Uterus (tissue), 4 donors: Measurements from ENCODE around the gene HHLA2. TPM values are rescaled to one million over a fixed set of nuclear protein-coding genes. Genes with fewer than 3 reads are reported as not detected.
"Not testable (repeated sequence)": the region's sequence is repeated elsewhere in the genome, so short reads cannot be mapped to it uniquely, and the experiment has no call there.

Experiments
- DNase-seq, 2 donors: peaks; one replicate each; pipeline ENCODE4 v3.0.0-alpha.2; 2019 to 2020
- H3K27ac ChIP-seq, 2 donors: fragments of 200-600 bp; sonication (generic); 1 replicate in 1 of 2; 2 replicates in 1 of 2; pipeline ENCODE4 v1.5.1; 2016 to 2018
- H3K27me3 ChIP-seq, 2 donors: fragments of 200-600 bp; sonication (generic); one replicate each; pipeline ENCODE4 v1.5.1; 2018 to 2019; ENCODE audit warnings: control low read depth in 1 of 2
- H3K36me3 ChIP-seq, 2 donors: fragments of 200-600 bp; sonication (generic); one replicate each; pipeline ENCODE4 v1.5.1; 2019; ENCODE audit warnings: control low read depth in 1 of 2
- H3K4me1 ChIP-seq, 2 donors: fragments of 200-600 bp; sonication (generic); one replicate each; pipeline ENCODE4 v1.5.1; 2018 to 2019; ENCODE audit warnings: control low read depth in 1 of 2
- H3K4me3 ChIP-seq, 2 donors: fragments of 200-600 bp; sonication (generic); 1 replicate in 1 of 2; 2 replicates in 1 of 2; pipeline ENCODE4 v1.5.1; 2018 to 2019; ENCODE audit warnings: mild to moderate bottlenecking in 1 of 2
- H3K9me3 ChIP-seq, 2 donors: fragments of 200-600 bp; sonication (generic); one replicate each; pipeline ENCODE4 v1.5.1; 2019; ENCODE audit warnings: control low read depth in 1 of 2
- POLR2A ChIP-seq, 2 donors: fragments of 450-650 bp; IDR thresholded peaks; one replicate each; pipeline ENCODE4 v1.6.1; 2016; ENCODE audit warnings: antibody characterized with exemption in 2 of 2, mild to moderate bottlenecking in 1 of 2, moderate library complexity in 1 of 2
- intact Hi-C: fragments of 100-400 bp; cut with DNase I; formaldehyde crosslinking; loops from one replicate; pipeline ENCODE4 v1.15.1; 2023; ENCODE audit warnings: low total_unique reads
- total RNA-seq, 4 donors: library from RNA; depleted of rRNA in 3 of 4; stranded (reverse); fragments of >200 nt in 3 of 4; gene quantifications; one replicate each; pipeline versions ENCODE4 v1.1.0 to v1.2.4, GENCODE V29; 2014 to 2023
- TF ChIP-seq, protein P1 (sequence below), 4 experiments: fragments of 200-600 bp in 2 of 4; fragments of 450-650 bp in 2 of 4; sonication (generic) in 2 of 4; IDR thresholded peaks; one replicate each; pipeline ENCODE4 v1.5.1; 2016 to 2019; ENCODE audit warnings: antibody characterized with exemption in 4 of 4, mild to moderate bottlenecking in 2 of 4, moderate library complexity in 1 of 4
- donor health status: DM: yes; HTN: yes; CAD: no.

Gene HHLA2
- total RNA-seq, 4 donors from 2014 or later: 0.18 to 1.0 TPM; not detected in 2

DNA sequence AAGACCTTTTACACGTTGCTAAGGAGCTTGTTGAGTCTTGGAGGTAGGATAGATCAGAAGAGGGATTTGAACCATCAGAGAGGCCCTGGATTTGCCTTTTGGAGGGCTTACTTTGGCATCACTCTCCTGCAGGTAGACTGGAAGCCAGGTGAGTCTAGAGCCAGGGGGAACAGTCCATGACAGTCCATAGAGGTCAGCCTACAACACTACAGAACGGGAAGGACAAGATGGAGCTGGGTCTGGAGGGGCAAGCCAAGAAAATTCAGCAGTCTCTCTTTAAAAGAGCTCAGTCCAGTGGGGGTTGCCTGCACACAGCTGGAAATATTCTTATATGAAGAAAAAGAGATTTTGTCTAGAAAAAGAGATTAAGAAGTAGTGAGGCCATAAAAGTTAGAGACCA, 60.7 kb downstream of the HHLA2 start:
- Histone ChIP-seq H3K4me3 (no peak overlapping the region), H3K9me3 (no peaks in the 10 kb centered on the region), H3K27me3 (no peaks in the 10 kb centered on the region), H3K27ac (no peak overlapping the region), H3K4me1 (no peaks in the 10 kb centered on the region), H3K36me3 (no peaks in the 10 kb centered on the region)
- intact Hi-C loops: no loop called here
- DNase-seq: no peak
- no peak for TF ChIP-seq POLR2A (IDR thresholded peaks at IDR 0.05)
- TF ChIP-seq, protein P1, sequence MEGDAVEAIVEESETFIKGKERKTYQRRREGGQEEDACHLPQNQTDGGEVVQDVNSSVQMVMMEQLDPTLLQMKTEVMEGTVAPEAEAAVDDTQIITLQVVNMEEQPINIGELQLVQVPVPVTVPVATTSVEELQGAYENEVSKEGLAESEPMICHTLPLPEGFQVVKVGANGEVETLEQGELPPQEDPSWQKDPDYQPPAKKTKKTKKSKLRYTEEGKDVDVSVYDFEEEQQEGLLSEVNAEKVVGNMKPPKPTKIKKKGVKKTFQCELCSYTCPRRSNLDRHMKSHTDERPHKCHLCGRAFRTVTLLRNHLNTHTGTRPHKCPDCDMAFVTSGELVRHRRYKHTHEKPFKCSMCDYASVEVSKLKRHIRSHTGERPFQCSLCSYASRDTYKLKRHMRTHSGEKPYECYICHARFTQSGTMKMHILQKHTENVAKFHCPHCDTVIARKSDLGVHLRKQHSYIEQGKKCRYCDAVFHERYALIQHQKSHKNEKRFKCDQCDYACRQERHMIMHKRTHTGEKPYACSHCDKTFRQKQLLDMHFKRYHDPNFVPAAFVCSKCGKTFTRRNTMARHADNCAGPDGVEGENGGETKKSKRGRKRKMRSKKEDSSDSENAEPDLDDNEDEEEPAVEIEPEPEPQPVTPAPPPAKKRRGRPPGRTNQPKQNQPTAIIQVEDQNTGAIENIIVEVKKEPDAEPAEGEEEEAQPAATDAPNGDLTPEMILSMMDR (IDR thresholded peaks at IDR 0.05): no peak

DNA sequence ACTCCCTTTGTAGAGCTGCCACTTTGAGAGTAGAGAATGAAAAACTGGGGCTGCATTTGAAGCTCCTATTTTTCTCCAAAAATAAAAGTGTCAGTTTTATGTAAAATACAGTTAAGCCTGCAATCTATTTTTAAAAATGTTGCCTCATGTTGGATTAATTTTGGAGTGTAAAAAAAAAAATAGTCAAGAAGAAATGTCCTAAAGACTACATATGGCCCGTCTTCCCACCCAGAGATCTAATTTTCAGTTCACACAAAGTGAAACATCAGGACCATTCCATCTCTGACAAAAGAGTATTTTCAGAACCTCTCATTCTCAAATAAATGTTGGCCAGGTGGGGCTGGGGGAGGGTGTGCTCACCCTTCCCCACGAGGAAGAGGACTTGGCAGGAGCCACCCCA, 62.7 kb downstream of the HHLA2 start:
- Histone ChIP-seq H3K36me3 (no peaks in the 10 kb centered on the region), H3K27me3 (no peaks in the 10 kb centered on the region), H3K27ac (no peak overlapping the region), H3K9me3 (no peaks in the 10 kb centered on the region), H3K4me1 (no peaks in the 10 kb centered on the region), H3K4me3 (no peak overlapping the region)
- DNase-seq: no peak
- no peak for TF ChIP-seq POLR2A (IDR thresholded peaks at IDR 0.05)
- TF ChIP-seq, protein P1 (IDR thresholded peaks at IDR 0.05): no peak
- intact Hi-C loops: no loop called here

DNA sequence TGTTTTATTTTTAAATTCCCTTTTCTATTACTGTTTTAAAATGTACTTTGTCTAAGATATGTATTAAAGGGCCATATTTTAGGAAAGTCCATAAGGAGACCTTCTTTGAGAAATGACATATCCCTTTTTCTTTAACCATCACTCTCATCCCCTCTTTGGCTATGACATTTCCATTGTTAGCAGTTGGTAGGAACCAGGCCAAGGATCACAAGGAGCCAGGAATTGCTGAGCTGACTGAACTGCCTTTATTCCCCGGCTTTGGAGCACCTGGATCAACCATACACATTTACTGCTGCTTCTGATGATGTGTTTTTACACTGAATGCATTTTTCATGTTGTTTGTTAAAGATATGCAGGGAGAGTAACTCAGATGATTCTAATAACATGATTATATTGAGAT, 79.7 kb downstream of the HHLA2 start:
- no peak for TF ChIP-seq POLR2A (IDR thresholded peaks at IDR 0.05)
- TF ChIP-seq, protein P1 (IDR thresholded peaks at IDR 0.05): no peak
- intact Hi-C loops: no loop called here
- H3K27ac ChIP-seq: no peak overlapping the region
- H3K9me3 ChIP-seq: no peaks in the 10 kb centered on the region
- no peak overlapping the region for H3K4me3 ChIP-seq
- no peak for DNase-seq
- no peaks in the 10 kb centered on the region for H3K36me3 ChIP-seq
- H3K4me1 ChIP-seq: no peaks in the 10 kb centered on the region
- H3K27me3 ChIP-seq: no peaks in the 10 kb centered on the region

DNA sequence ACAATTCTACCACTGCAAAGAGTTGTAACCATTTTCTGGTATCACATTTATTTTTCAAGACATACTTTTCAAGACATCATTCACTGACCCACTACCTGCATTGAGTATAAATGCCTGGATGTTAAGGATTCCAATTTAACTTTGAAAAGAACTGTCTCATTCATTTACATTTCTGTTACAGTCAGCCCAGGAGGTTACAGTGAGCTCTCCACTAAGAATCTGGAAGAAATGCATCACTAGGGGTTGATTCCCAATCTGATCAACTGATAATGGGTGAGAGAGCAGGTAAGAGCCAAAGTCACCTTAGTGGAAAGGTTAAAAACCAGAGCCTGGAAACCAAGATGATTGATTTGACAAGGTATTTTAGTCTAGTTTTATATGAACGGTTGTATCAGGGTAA, 81.0 kb downstream of the HHLA2 start:
- intact Hi-C loops: no loop called here
- TF ChIP-seq, protein P1 (IDR thresholded peaks at IDR 0.05): no peak
- no peak for TF ChIP-seq POLR2A (IDR thresholded peaks at IDR 0.05)

DNA sequence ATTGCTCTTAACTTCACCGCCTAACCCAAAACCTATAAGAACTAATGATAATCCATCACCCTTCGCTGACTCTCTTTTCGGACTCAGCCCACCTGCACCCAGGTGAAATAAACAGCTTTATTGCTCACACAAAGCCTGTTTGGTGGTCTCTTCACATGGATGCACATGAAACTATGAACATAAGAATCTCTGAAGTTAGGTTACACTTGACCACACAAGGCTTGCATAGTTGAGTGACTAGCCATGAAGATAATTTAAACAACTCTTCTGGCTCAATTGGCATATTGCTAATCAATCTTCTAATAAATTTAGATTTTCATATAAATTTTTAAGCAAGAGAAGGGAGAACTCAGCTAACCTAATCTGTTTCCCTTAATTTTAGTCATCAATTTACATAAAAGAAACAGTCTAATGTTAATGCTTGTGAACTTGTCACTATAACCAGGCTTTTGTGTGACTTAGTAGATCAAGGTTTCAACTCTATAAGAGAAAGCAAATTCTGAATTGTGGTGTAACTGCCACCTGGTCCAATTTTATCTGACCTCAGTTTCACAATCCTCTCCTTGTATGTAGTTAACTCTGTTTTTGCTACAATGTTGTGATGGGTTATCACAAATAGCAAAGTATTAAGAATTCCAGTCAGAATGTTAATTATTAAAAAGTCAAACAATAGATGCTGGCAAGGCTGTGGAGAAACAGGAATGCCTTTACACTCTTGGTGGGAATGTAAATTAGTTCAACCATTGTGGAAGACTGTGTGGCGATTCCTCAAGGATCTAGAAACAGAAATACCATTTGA, 82.0 kb downstream of the HHLA2 start:
- Histone ChIP-seq H3K27ac (no peak overlapping the region), H3K4me1 (no peaks in the 10 kb centered on the region), H3K4me3 (no peak overlapping the region), H3K9me3 (no peaks in the 10 kb centered on the region), H3K27me3 (no peaks in the 10 kb centered on the region), H3K36me3 (no peaks in the 10 kb centered on the region)
- DNase-seq: no peak
- intact Hi-C loops: no loop called here
- TF ChIP-seq, protein P1 (IDR thresholded peaks at IDR 0.05): no peak
- no peak for TF ChIP-seq POLR2A (IDR thresholded peaks at IDR 0.05)

More for the DNA sequence above, 81.0 kb downstream of the HHLA2 start:
- Histone ChIP-seq H3K27me3 (no peaks in the 10 kb centered on the region), H3K4me1 (no peaks in the 10 kb centered on the region), H3K4me3 (no peak overlapping the region), H3K9me3 (no peaks in the 10 kb centered on the region), H3K36me3 (no peaks in the 10 kb centered on the region), H3K27ac (no peak overlapping the region)
- DNase-seq: no peak

DNA sequence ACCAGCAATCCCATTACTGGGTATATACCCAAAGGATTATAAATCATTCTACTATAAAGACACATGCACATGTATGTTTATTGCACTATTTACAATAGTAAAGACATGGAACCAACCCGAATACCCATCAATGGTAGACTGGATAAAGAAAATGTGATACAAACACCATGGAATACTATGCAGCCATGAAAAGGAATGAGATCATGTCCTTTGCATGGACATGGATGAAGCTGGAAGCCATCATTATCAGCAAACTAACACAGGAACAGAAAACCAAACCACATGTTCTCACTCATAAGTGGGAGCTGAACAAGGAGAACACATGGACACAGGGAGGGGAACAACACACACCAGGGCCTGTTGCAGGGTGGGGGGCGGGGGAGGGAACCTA, 82.6 kb downstream of the HHLA2 start:
- H3K9me3 ChIP-seq, H3K4me3 ChIP-seq, DNase-seq, H3K4me1 ChIP-seq, H3K36me3 ChIP-seq, H3K27ac ChIP-seq, intact Hi-C loops, H3K27me3 ChIP-seq: not testable (repeated sequence)
